H1 (cell line): Measurements from ENCODE around the gene CDH16.

ENCODE experiments used
- CEBPB ChIP-seq: IDR thresholded peaks from 2 replicates; pipeline ENCODE4 v1.6.1; 2012; ENCODE audit warnings: low read depth, low read length
- KDM1A ChIP-seq: fragments of 200-600, 300-600 bp; sonication (generic); IDR thresholded peaks from 2 replicates; pipeline ENCODE4 v1.7.1; 2016; ENCODE audit warnings: mild to moderate bottlenecking, low read length, borderline replicate concordance
- MAFK ChIP-seq: IDR thresholded peaks from 2 replicates; pipeline ENCODE4 v1.6.1; 2012; ENCODE audit warnings: low read depth, mild to moderate bottlenecking, improper control_type of control experiment, low read length
- POLR2AphosphoS5 ChIP-seq: IDR thresholded peaks from 2 replicates; pipeline ENCODE4 v1.6.1; 2011; ENCODE audit warnings: low read depth, low read length
- TF ChIP-seq, protein P1 (sequence below), 3 experiments: IDR thresholded peaks; 1 replicate in 2 of 3; 2 replicates in 1 of 3; pipeline versions ENCODE4 v1.5.1 to v1.6.1; 2011; ENCODE audit warnings: low read length in 3 of 3, mild to moderate bottlenecking in 3 of 3, inconsistent platforms in 2 of 3, low read depth in 1 of 3, moderate library complexity in 1 of 3; ENCODE audit not compliant: insufficient read depth in 1 of 3; ENCODE audit errors: control extremely low read depth in 1 of 3
- TF ChIP-seq, protein P2 (sequence below): IDR thresholded peaks from 2 replicates; pipeline ENCODE4 v1.6.1; 2011; ENCODE audit warnings: low read length, improper control_type of control experiment

- TF ChIP-seq, protein P1, sequence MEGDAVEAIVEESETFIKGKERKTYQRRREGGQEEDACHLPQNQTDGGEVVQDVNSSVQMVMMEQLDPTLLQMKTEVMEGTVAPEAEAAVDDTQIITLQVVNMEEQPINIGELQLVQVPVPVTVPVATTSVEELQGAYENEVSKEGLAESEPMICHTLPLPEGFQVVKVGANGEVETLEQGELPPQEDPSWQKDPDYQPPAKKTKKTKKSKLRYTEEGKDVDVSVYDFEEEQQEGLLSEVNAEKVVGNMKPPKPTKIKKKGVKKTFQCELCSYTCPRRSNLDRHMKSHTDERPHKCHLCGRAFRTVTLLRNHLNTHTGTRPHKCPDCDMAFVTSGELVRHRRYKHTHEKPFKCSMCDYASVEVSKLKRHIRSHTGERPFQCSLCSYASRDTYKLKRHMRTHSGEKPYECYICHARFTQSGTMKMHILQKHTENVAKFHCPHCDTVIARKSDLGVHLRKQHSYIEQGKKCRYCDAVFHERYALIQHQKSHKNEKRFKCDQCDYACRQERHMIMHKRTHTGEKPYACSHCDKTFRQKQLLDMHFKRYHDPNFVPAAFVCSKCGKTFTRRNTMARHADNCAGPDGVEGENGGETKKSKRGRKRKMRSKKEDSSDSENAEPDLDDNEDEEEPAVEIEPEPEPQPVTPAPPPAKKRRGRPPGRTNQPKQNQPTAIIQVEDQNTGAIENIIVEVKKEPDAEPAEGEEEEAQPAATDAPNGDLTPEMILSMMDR (IDR thresholded peaks at IDR 0.05; ENCODE audit: control extremely low read depth in 1 of 3, insufficient read depth in 1 of 3, low read depth in 1 of 3, low read length in 3 of 3), result no peak
- TF ChIP-seq, protein P2, sequence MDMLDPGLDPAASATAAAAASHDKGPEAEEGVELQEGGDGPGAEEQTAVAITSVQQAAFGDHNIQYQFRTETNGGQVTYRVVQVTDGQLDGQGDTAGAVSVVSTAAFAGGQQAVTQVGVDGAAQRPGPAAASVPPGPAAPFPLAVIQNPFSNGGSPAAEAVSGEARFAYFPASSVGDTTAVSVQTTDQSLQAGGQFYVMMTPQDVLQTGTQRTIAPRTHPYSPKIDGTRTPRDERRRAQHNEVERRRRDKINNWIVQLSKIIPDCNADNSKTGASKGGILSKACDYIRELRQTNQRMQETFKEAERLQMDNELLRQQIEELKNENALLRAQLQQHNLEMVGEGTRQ, result no peak
- TF ChIP-seq KDM1A (no peak), MAFK (no peak), POLR2AphosphoS5 (no peak), CEBPB (no peak)
Measured at GRCh38 chr16:66891360-66891759, 27.3 kb downstream of the CDH16 start.
